Measurements from ENCODE around the gene PLTP. TPM values are rescaled to one million over a fixed set of nuclear protein-coding genes. Genes with fewer than 3 reads are reported as not detected.

PLTP gene
- total RNA-seq, 1 experiment from 2014 or later, result 4.7 TPM

GRCh38 chr20:45892049-45892825, 19.7 kb downstream of the PLTP start:
- Histone ChIP-seq H3K36me3 (ENCODE audit: control insufficient read depth in 1 of 2, insufficient read depth in 2 of 2, low read length in 2 of 2) (peaks cover 6 to 21% of the 10 kb centered on the region in 2 experiments; a peak in 3 of 4 replicates), H3K27ac (ENCODE audit: low read depth, low read length) (peak overlapping the region; percentile 77), H3K9me2 (ENCODE audit: insufficient read depth) (no peaks in the 10 kb centered on the region), H3K79me2 (ENCODE audit: insufficient read depth, low read length) (peaks cover 4% of the 10 kb centered on the region; the same call in 1 of the 2 replicates), H3K4me2 (ENCODE audit: low read length) (peak overlapping the region; percentile 99), H3K27me3 (ENCODE audit: insufficient read depth, low read length) (no peaks in the 10 kb centered on the region), H4K20me1 (ENCODE audit: insufficient read depth) (no peaks in the 10 kb centered on the region), H2AFZ (ENCODE audit: low read depth, low read length, poor library complexity, severe bottlenecking) (no peak overlapping the region), H3K9me3 (ENCODE audit: control insufficient read depth in 1 of 2, insufficient read depth in 1 of 2, low read depth in 1 of 2, low read length in 2 of 2) (no peaks in the 10 kb centered on the region), H3K9ac (ENCODE audit: low read length) (peak overlapping the region; percentile 76), H3K4me1 (ENCODE audit: control insufficient read depth in 1 of 2, insufficient read depth in 2 of 2, low read length in 2 of 2) (peaks cover 10 to 18% of the 10 kb centered on the region in 2 experiments; a peak in 3 of 4 replicates), H3K4me3 (replicated peaks in 1 of 2; ENCODE audit: low read depth in 1 of 2, low read length in 2 of 2) (peak overlapping the region; percentile 83 to 93)
- DNase-seq (ENCODE audit: low read depth, low spot score), result no peak
- TF ChIP-seq CTCF (IDR thresholded peaks at IDR 0.05 in 2 of 3, conservative IDR thresholded peaks at IDR 0.05 in 1 of 3; ENCODE audit: borderline replicate concordance in 1 of 3, insufficient read depth in 1 of 3, low read depth in 2 of 3, low read length in 2 of 3), result peak in 1 of 3 experiments; percentile 29; a peak in 2 of 6 replicates
- peak; percentile 40; the same call in 1 of the 2 replicates for TF ChIP-seq RAD21 (IDR thresholded peaks at IDR 0.05; ENCODE audit: low read depth)
- no peak for TF ChIP-seq SP1 (IDR thresholded peaks at IDR 0.05; ENCODE audit: low read depth)
- intact Hi-C loops (cut with micrococcal nuclease), result no loop called here
- ChIA-PET POLR2A (interaction anchor here (0.9 to 1.1 kb wide), 2 partner anchors 11 to 41 kb away, joined by 3 to 4 read pairs; partner anchors contain the start of gene ZSWIM1), RAD21 (ENCODE audit: low non-redundant PET in 1 of 2, low total read pairs in 2 of 2, uncharacterized antibody in 2 of 2, unreplicated experiment in 2 of 2) (interaction anchor here in 1 of 2 experiments (0.6 kb wide), 1 partner anchor 92 kb away, joined by 3 read pairs; no protein-coding TSS in a partner anchor), CTCF (interaction anchor here (1.5 kb wide), 1 partner anchor 13 kb away, joined by 4 read pairs; no protein-coding TSS in a partner anchor)
- ATAC-seq, result peak; percentile 73
- BruUV-seq (replicated peaks), result no TSS peak

Data from HCT116 (cell line).